Gastrocnemius medialis (tissue), 4 donors: ENCODE data around the gene MAST4.

Experiments used
- POLR2A ChIP-seq, 2 donors: fragments of 450-650 bp; IDR thresholded peaks; one replicate each; pipeline ENCODE4 v1.6.1; 2017; ENCODE audit warnings: antibody characterized with exemption in 2 of 2, mild to moderate bottlenecking in 2 of 2, moderate library complexity in 2 of 2
- TF ChIP-seq, protein P1 (sequence below), 5 experiments: fragments of 450-650 bp in 3 of 5; fragments of 200-600 bp in 2 of 5; sonication (generic) in 2 of 5; IDR thresholded peaks in 4 of 5; conservative IDR thresholded peaks in 1 of 5; 1 replicate in 4 of 5; 2 replicates in 1 of 5; pipeline ENCODE4 v1.5.1; 2016 to 2019; ENCODE audit warnings: antibody characterized with exemption in 5 of 5, mild to moderate bottlenecking in 3 of 5, moderate library complexity in 3 of 5

GRCh38 chr5:67188274-67189078 lies 592.3 kb downstream of the MAST4 start:
- TF ChIP-seq, protein P1, sequence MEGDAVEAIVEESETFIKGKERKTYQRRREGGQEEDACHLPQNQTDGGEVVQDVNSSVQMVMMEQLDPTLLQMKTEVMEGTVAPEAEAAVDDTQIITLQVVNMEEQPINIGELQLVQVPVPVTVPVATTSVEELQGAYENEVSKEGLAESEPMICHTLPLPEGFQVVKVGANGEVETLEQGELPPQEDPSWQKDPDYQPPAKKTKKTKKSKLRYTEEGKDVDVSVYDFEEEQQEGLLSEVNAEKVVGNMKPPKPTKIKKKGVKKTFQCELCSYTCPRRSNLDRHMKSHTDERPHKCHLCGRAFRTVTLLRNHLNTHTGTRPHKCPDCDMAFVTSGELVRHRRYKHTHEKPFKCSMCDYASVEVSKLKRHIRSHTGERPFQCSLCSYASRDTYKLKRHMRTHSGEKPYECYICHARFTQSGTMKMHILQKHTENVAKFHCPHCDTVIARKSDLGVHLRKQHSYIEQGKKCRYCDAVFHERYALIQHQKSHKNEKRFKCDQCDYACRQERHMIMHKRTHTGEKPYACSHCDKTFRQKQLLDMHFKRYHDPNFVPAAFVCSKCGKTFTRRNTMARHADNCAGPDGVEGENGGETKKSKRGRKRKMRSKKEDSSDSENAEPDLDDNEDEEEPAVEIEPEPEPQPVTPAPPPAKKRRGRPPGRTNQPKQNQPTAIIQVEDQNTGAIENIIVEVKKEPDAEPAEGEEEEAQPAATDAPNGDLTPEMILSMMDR (IDR thresholded peaks at IDR 0.05 in 4 of 5, conservative IDR thresholded peaks at IDR 0.05 in 1 of 5) = no peak
- TF ChIP-seq POLR2A (IDR thresholded peaks at IDR 0.05) = no peak
